Ovary (tissue), 9 donors: ENCODE results near the gene POLN. TPM values are rescaled to one million over a fixed set of nuclear protein-coding genes. Genes with fewer than 3 reads are reported as not detected.

Experiments used
- DNase-seq, 5 donors: peaks; one replicate each; pipeline ENCODE4 v3.0.0-alpha.2; 2019 to 2020
- H3K27ac ChIP-seq, 2 donors: fragments of 200-600 bp; one replicate each; pipeline versions ENCODE4 v1.5.1 to v1.8.0; 2019 to 2022
- H3K27me3 ChIP-seq: fragments of 200-600 bp; one replicate; pipeline ENCODE4 v1.8.0; 2022
- H3K36me3 ChIP-seq: fragments of 200-600 bp; sonication (generic); one replicate; pipeline ENCODE4 v1.5.1; 2019
- H3K4me1 ChIP-seq: one replicate; pipeline ENCODE4 v1.8.1; 2013; ENCODE audit warnings: mild to moderate bottlenecking, moderate library complexity; ENCODE audit not compliant: insufficient read depth
- H3K4me3 ChIP-seq: fragments of 200-600 bp; sonication (generic); one replicate; pipeline ENCODE4 v1.5.1; 2017
- H3K9me3 ChIP-seq, 2 donors: fragments of 200-600 bp in 1 of 2; sonication (generic) in 1 of 2; one replicate each; pipeline versions ENCODE4 v1.5.1 to v1.8.1; 2013 to 2019; ENCODE audit warnings: mild to moderate bottlenecking in 1 of 2, moderate library complexity in 1 of 2
- EP300 ChIP-seq: sonication (generic); formaldehyde crosslinking; IDR thresholded peaks from one replicate; pipeline ENCODE4 v1.6.1; 2017; ENCODE audit warnings: antibody characterized with exemption
- POLR2A ChIP-seq: fragments of 450-650 bp; IDR thresholded peaks from one replicate; pipeline ENCODE4 v1.6.1; 2017; ENCODE audit warnings: antibody characterized with exemption, mild to moderate bottlenecking, moderate library complexity
- WGBS, 3 donors: extraction: QIAGEN DNeasy Blood & Tissue Kit in 1 of 3; methylation state at CpG; one replicate each; pipeline versions ENCODE4 v1.1.5 to v1.1.7; 2013 to 2017; 5-methylcytosine and 5-hydroxymethylcytosine counted together
- intact Hi-C, 4 donors: fragments of 100-400 bp; cut with DNase I; formaldehyde crosslinking; loops; one replicate each; pipeline versions ENCODE4 v1.11.0 to v1.15.1; 2022 to 2023
- polyA plus RNA-seq, 2 donors: library from polyadenylated mRNA; stranded (reverse); fragments of 200-250 nt in 1 of 2; fragments of 350-450 nt in 1 of 2; fragmentation: Illumina TruSeq in 1 of 2; extraction: RNeasy Lipid Tissue Mini Kit (QIAGEN cat#74804) in 1 of 2; gene quantifications; one replicate each; pipeline ENCODE4 v1.2.3, GENCODE V29; 2013 to 2014
- total RNA-seq, 7 donors: library from RNA; depleted of rRNA in 2 of 7; stranded (reverse); fragments of >200 nt in 2 of 7; fragmentation: NEBNext Ultra II Directional in 3 of 7; extraction: Animal tissue kit (Norgen Biotek cat#: 25700) in 3 of 7; gene quantifications; one replicate each; pipeline versions ENCODE4 v1.1.0 to v1.2.4, GENCODE V29; 2016 to 2023
- TF ChIP-seq, protein P1 (sequence below), 3 donors: fragments of 450-650 bp in 2 of 3; fragments of 200-600 bp in 1 of 3; IDR thresholded peaks; one replicate each; pipeline versions ENCODE4 v1.5.1 to v1.8.0; 2016 to 2022; ENCODE audit warnings: antibody characterized with exemption in 3 of 3, mild to moderate bottlenecking in 1 of 3
- donor health status: DM: no; HTN: no; CAD: no; lungs with moderate emphysema.
- donor health status: DM: no; HTN: no; CAD: no.
- donor health status: Bipolar disorder and iron deficiency.
- donor health status: DM: yes; HTN: yes; CAD: no.
- donor health status: DM: no; HTN: no; CAD: no.
- donor health status: DM: yes; HTN: yes; CAD: no.

The POLN gene
- total and polyA plus RNA-seq, 9 donors = 0.95 to 11.4 (median 3.1) TPM

DNA sequence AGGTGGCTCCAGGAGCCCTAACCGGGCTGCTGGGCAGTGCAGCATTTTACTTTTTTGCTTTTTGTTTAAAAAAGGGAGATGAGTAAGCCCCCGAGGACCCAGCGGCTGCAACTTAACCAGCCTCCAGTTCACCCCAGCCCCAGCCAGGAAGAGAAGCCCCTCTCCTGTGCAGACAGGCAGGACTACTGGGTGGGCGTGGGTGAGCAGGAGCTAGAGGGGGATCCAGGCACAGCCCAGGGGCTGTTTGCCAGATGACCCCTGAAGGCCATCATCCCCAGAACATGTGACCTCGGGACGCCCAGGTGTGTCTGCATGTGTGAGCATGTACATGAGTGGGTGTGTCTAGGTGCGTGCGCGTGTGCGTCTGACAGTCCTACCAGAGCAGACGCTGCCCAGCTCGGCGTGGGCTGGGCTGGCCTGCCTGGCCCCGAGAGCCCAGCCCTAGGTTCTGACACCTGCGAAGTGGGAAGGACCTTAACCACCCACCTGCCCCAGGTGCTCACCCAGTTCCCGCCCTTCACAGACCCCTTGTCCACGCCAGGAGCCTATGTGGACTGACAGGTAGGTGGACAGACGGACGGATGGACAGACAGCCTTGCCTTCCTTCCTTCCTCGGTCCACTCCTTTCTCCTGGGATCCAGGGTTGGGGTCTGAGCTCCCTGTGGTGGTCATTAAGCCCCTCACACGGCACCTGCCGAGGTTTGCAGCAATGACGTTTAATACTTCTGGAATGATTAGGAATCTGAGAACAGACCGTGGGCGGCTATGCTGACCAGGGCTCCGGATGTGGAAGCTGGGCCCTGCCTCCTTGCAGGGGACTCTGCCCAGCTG is 7.8 kb upstream of the POLN start:
- DNase-seq = peak in 2 of 5 donors; percentile 7 to 28
- no peaks in the 10 kb centered on the region for H3K27me3 ChIP-seq
- no peaks in the 10 kb centered on the region for H3K9me3 ChIP-seq
- no peak for TF ChIP-seq EP300
- no peak for TF ChIP-seq POLR2A
- TF ChIP-seq, protein P1, sequence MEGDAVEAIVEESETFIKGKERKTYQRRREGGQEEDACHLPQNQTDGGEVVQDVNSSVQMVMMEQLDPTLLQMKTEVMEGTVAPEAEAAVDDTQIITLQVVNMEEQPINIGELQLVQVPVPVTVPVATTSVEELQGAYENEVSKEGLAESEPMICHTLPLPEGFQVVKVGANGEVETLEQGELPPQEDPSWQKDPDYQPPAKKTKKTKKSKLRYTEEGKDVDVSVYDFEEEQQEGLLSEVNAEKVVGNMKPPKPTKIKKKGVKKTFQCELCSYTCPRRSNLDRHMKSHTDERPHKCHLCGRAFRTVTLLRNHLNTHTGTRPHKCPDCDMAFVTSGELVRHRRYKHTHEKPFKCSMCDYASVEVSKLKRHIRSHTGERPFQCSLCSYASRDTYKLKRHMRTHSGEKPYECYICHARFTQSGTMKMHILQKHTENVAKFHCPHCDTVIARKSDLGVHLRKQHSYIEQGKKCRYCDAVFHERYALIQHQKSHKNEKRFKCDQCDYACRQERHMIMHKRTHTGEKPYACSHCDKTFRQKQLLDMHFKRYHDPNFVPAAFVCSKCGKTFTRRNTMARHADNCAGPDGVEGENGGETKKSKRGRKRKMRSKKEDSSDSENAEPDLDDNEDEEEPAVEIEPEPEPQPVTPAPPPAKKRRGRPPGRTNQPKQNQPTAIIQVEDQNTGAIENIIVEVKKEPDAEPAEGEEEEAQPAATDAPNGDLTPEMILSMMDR (IDR thresholded peaks at IDR 0.05) = no peak
- H3K36me3 ChIP-seq = no peaks in the 10 kb centered on the region
- intact Hi-C loops = loop anchor here in 3 of 4 donors (5.0 to 10.0 kb wide), 3 partner anchors 168 to 285 kb away; partner anchors contain the start of genes CFAP99 (in 1 of the 3), FAM193A (in 1 of the 3), RNF4 (in 1 of the 3) and ZFYVE28 (in 1 of the 3)
- H3K4me1 ChIP-seq = peaks cover 8% of the 10 kb centered on the region
- 76 to 81% (median 79%) methylated on average over 18 to 26 of the region's 26 CpGs for WGBS, 3 donors
- no peak overlapping the region for H3K27ac ChIP-seq
- H3K4me3 ChIP-seq = no peak overlapping the region

DNA sequence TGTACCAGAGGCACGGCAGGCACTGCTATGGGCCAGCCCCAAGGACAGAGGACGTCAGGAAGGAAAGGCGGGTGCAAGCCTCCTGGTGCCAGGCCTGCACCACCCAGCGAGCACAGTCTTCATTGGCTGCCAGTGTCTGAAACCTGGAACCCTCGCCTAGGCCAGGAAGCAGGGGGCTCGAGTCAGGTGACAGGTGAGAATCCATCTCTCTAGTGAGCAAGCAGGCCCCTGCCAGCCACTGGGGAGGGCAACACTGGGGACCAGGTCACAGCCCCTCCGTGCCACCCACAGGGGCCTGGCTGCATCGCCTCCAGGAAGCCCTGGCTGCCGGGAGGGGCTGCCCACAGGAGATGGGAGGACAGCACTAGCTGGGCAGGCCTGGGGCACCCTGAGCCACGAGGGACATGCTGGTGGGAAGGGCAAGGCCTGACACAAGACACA is 6.9 kb upstream of the POLN start:
- Histone ChIP-seq H3K4me1 (peaks cover 9% of the 10 kb centered on the region), H3K27ac (no peak overlapping the region), H3K9me3 (no peaks in the 10 kb centered on the region), H3K4me3 (no peak overlapping the region), H3K27me3 (no peaks in the 10 kb centered on the region), H3K36me3 (no peaks in the 10 kb centered on the region)
- WGBS, 3 donors = 72 to 80% (median 74%) methylated on average over 8 to 10 of the region's 10 CpGs
- intact Hi-C loops = loop anchor here in 2 of 4 donors (5.0 to 10.0 kb wide), 2 partner anchors 168 to 216 kb away; partner anchors contain the start of genes CFAP99 (in 1 of the 2), RNF4 (in 1 of the 2) and ZFYVE28 (in 1 of the 2)
- no peak for DNase-seq
- no peak for TF ChIP-seq POLR2A
- TF ChIP-seq, protein P1 (IDR thresholded peaks at IDR 0.05) = no peak
- TF ChIP-seq EP300 = no peak

DNA sequence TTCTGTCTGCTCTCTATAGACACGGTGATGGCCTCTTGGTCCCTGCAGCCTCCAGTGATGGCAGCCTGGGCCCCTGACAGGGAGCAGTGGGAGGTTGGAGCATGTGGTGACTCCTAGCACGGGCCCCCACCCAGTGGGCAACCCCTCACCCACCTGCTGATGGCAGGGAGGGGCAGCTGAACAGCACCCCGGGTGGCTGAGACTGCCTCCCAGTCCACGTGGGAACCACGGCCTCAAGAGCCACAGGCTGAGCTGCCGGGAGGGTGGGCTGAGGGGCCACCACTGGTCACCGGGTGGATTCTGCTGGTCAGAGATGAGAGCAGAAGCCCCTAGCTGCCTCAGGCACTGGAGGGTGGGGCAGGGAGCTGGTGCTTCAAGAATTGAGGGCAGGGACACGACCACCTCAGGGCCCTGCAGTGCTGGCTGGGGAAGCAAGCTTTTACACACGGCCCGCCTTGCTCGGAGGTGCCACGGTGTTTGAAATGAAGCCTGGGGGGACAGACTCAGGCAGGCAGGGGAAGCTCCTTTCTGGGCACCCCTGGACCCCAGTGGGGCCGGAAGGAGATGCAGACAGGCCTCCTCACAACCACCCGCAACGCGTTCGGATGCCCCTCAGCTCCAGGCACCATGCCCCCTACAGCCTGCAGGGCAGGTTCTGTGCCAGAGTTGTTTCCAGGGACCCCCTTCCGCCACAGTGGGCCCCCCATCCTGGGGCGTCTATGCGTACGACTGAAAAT is 6.3 kb upstream of the POLN start:
- Histone ChIP-seq H3K27ac (no peak overlapping the region), H3K4me1 (peaks cover 12% of the 10 kb centered on the region), H3K27me3 (no peaks in the 10 kb centered on the region), H3K9me3 (no peaks in the 10 kb centered on the region), H3K4me3 (no peak overlapping the region), H3K36me3 (no peaks in the 10 kb centered on the region)
- 76 to 78% (median 77%) methylated on average over 21 of the region's 21 CpGs for WGBS, 3 donors
- no peak for DNase-seq
- no peak for TF ChIP-seq EP300
- TF ChIP-seq, protein P1 (IDR thresholded peaks at IDR 0.05) = no peak
- no peak for TF ChIP-seq POLR2A
- intact Hi-C loops = loop anchor here in 2 of 4 donors (5.0 to 10.0 kb wide), 2 partner anchors 169 to 217 kb away; partner anchors contain the start of genes CFAP99 (in 1 of the 2), RNF4 (in 1 of the 2) and ZFYVE28 (in 1 of the 2)
